GM23338 (cell line): ENCODE results near the gene RABGAP1L. TPM values are rescaled to one million over a fixed set of nuclear protein-coding genes. Genes with fewer than 3 reads are reported as not detected.

ENCODE experiments used
- ATAC-seq: fragments of 200-7000 bp; cut with Tn5 transposase; 3 replicates; pipeline ENCODE4 v1.9.1; 2020
- DNase-seq: peaks from one replicate; pipeline ENCODE4 v3.0.0-alpha.2; 2015; ENCODE audit warnings: low spot score
- H2AFZ ChIP-seq: fragments of 200-600 bp; sonication (generic); 2 replicates; pipeline ENCODE4 v1.8.0; 2016; ENCODE audit warnings: antibody characterized with exemption, mild to moderate bottlenecking, moderate library complexity
- H3F3A ChIP-seq: fragments of 200-600 bp; sonication (generic); replicated peaks from 2 replicates; pipeline ENCODE4 v1.8.0; 2017; ENCODE audit warnings: antibody characterized with exemption, mixed run types, low read depth
- H3K27ac ChIP-seq: fragments of 200-600 bp; sonication (generic); 2 replicates; pipeline ENCODE4 v1.6.1; 2016; ENCODE audit warnings: low read depth
- H3K27me3 ChIP-seq: fragments of 200-600 bp; sonication (generic); 2 replicates; pipeline ENCODE4 v1.8.0; 2016; ENCODE audit warnings: mild to moderate bottlenecking, mixed run types, moderate library complexity; ENCODE audit not compliant: insufficient read depth
- H3K36me3 ChIP-seq: fragments of 200-600 bp; sonication (generic); 2 replicates; pipeline ENCODE4 v1.8.0; 2016; ENCODE audit warnings: mild to moderate bottlenecking; ENCODE audit not compliant: insufficient read depth
- H3K4me1 ChIP-seq: fragments of 200-600 bp; sonication (generic); 2 replicates; pipeline ENCODE4 v1.8.0; 2016; ENCODE audit warnings: mild to moderate bottlenecking, moderate library complexity; ENCODE audit not compliant: insufficient read depth
- H3K4me2 ChIP-seq: fragments of 200-600 bp; sonication (generic); 2 replicates; pipeline ENCODE4 v1.7.1; 2017; ENCODE audit warnings: mixed run types
- H3K4me3 ChIP-seq: fragments of 200-600 bp; sonication (generic); 2 replicates; pipeline ENCODE4 v1.6.1; 2016; ENCODE audit warnings: mixed run types
- H3K79me2 ChIP-seq: fragments of 200-600 bp; sonication (generic); replicated peaks from 2 replicates; pipeline ENCODE4 v1.8.0; 2017; ENCODE audit warnings: mild to moderate bottlenecking; ENCODE audit not compliant: insufficient read depth
- H3K9me2 ChIP-seq: fragments of 200-600 bp; sonication (generic); 2 replicates; pipeline ENCODE4 v1.8.0; 2017; ENCODE audit not compliant: insufficient read depth
- H4K20me1 ChIP-seq: fragments of 200-600 bp; sonication (generic); replicated peaks from 2 replicates; pipeline ENCODE4 v1.8.0; 2017; ENCODE audit warnings: mild to moderate bottlenecking; ENCODE audit not compliant: insufficient read depth
- H3K27ac Mint-ChIP-seq: 2 replicates; pipeline ENCODE4 v1.8.0; 2020; ENCODE audit warnings: inconsistent platforms, mild to moderate bottlenecking, moderate library complexity, mixed read lengths
- H3K27me3 Mint-ChIP-seq: 3 replicates; pipeline ENCODE4 v1.8.0; 2022; ENCODE audit warnings: low read depth, mild to moderate bottlenecking, moderate library complexity, mixed read lengths, inconsistent platforms; ENCODE audit not compliant: insufficient read depth, poor library complexity
- H3K36me3 Mint-ChIP-seq: 3 replicates; pipeline ENCODE4 v1.8.0; 2021; ENCODE audit warnings: low read depth, mild to moderate bottlenecking, inconsistent platforms, moderate library complexity, mixed read lengths
- H3K4me1 Mint-ChIP-seq: 3 replicates; pipeline ENCODE4 v1.8.0; 2020; ENCODE audit warnings: mild to moderate bottlenecking, inconsistent platforms, mixed read lengths
- H3K4me3 Mint-ChIP-seq: 3 replicates; pipeline ENCODE4 v1.8.0; 2021; ENCODE audit warnings: moderate library complexity, mild to moderate bottlenecking, inconsistent platforms, mixed read lengths
- H3K9me3 Mint-ChIP-seq: 3 replicates; pipeline ENCODE4 v1.8.0; 2020; ENCODE audit warnings: moderate library complexity, mild to moderate bottlenecking, inconsistent platforms, mixed read lengths
- CREB1 ChIP-seq: fragments of 250-450 bp; sonication (Bioruptor Pico); IDR thresholded peaks from 2 replicates; pipeline ENCODE4 v1.5.0; 2020; ENCODE audit warnings: low read depth, mild to moderate bottlenecking, moderate library complexity
- EZH2 ChIP-seq: fragments of 200-600 bp; sonication (generic); IDR thresholded peaks from one replicate; pipeline ENCODE4 v1.8.0; 2017; ENCODE audit warnings: antibody characterized with exemption, mild to moderate bottlenecking, low read depth; ENCODE audit not compliant: unreplicated experiment
- EZH2phosphoT487 ChIP-seq: fragments of 200-600 bp; sonication (generic); IDR thresholded peaks from one replicate; pipeline ENCODE4 v1.8.1; 2018; ENCODE audit warnings: antibody characterized with exemption; ENCODE audit not compliant: unreplicated experiment
- JUNB ChIP-seq: IDR thresholded peaks from one replicate; pipeline ENCODE4 v1.6.1; 2016; ENCODE audit warnings: antibody characterized with exemption; ENCODE audit not compliant: unreplicated experiment
- NANOG ChIP-seq: IDR thresholded peaks from 2 replicates; pipeline ENCODE4 v1.6.1; 2016; ENCODE audit warnings: antibody characterized with exemption, borderline replicate concordance
- POLR2AphosphoS5 ChIP-seq: IDR thresholded peaks from 2 replicates; pipeline ENCODE4 v1.6.1; 2016; ENCODE audit warnings: antibody characterized with exemption, low read depth
- REST ChIP-seq: IDR thresholded peaks from one replicate; pipeline ENCODE4 v1.6.1; 2018; ENCODE audit warnings: antibody characterized with exemption; ENCODE audit not compliant: unreplicated experiment
- ZNF114 ChIP-seq: fragments of 250-450 bp; sonication (Bioruptor Pico); IDR thresholded peaks from 2 replicates; pipeline ENCODE4 v1.5.0; 2020; ENCODE audit warnings: mild to moderate bottlenecking, moderate library complexity
- ZNF331 ChIP-seq: fragments of 250-450 bp; sonication (Bioruptor Pico); IDR thresholded peaks from 2 replicates; pipeline ENCODE4 v1.5.0; 2020; ENCODE audit warnings: low read depth, mild to moderate bottlenecking, moderate library complexity
- polyA plus RNA-seq: library from polyadenylated mRNA; unstranded; fragments of >200 nt; fragmentation: Nextera tagmentation; extraction: Ambion mirVana; gene quantifications from 2 replicates; pipeline ENCODE4 v1.2.1, GENCODE V29; 2016
- total RNA-seq: library from RNA; depleted of rRNA; stranded (reverse); fragments of >200 nt; shearing (Covaris generic); gene quantifications from 2 replicates; pipeline ENCODE4 v1.2.3, GENCODE V29; 2014
- TF ChIP-seq, protein P1 (sequence below): IDR thresholded peaks from 2 replicates; pipeline ENCODE4 v1.6.1; 2016; ENCODE audit warnings: antibody characterized with exemption
- TF ChIP-seq, protein P2 (sequence below): fragments of 250-450 bp; sonication (Bioruptor Pico); IDR thresholded peaks from 2 replicates; pipeline ENCODE4 v1.5.0; 2020; ENCODE audit warnings: mild to moderate bottlenecking, moderate library complexity

The RABGAP1L gene
- total and polyA plus RNA-seq, 2 experiments from 2014 or later: 83.2 to 136 TPM

GRCh38 chr1:174734270-174734669 is 575.0 kb downstream of the RABGAP1L start:
- Mint-ChIP-seq H3K27me3 (no peaks in the 10 kb centered on the region), H3K9me3 (peaks cover 7% of the 10 kb centered on the region; the same call in 1 of the 3 replicates), H3K4me3 (no peak overlapping the region), H3K27ac (no peak overlapping the region), H3K36me3 (peaks cover 15% of the 10 kb centered on the region; the same call in 1 of the 3 replicates), H3K4me1 (peaks cover 6% of the 10 kb centered on the region; the same call in 2 of the 3 replicates)
- no peak overlapping the region for H3K27ac ChIP-seq
- H3K27me3 ChIP-seq: no peaks in the 10 kb centered on the region
- no peaks in the 10 kb centered on the region for H3K36me3 ChIP-seq
- H3K79me2 ChIP-seq: no peaks in the 10 kb centered on the region
- H2AFZ ChIP-seq: no peak overlapping the region
- no peak overlapping the region for H3K4me2 ChIP-seq
- no peak for DNase-seq
- no peaks in the 10 kb centered on the region for H3K4me1 ChIP-seq
- no peaks in the 10 kb centered on the region for H3F3A ChIP-seq
- no peak overlapping the region for H3K4me3 ChIP-seq
- TF ChIP-seq, protein P1, sequence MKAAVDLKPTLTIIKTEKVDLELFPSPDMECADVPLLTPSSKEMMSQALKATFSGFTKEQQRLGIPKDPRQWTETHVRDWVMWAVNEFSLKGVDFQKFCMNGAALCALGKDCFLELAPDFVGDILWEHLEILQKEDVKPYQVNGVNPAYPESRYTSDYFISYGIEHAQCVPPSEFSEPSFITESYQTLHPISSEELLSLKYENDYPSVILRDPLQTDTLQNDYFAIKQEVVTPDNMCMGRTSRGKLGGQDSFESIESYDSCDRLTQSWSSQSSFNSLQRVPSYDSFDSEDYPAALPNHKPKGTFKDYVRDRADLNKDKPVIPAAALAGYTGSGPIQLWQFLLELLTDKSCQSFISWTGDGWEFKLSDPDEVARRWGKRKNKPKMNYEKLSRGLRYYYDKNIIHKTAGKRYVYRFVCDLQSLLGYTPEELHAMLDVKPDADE: no peak
- TF ChIP-seq EZH2 (no peak), EZH2phosphoT487 (no peak)
- no peak for ATAC-seq
- no peaks in the 10 kb centered on the region for H4K20me1 ChIP-seq
- H3K9me2 ChIP-seq: peaks cover 7% of the 10 kb centered on the region; the same call in 1 of the 2 replicates

- ATAC-seq (peak; percentile 32; the same call in 2 of the 3 replicates), DNase-seq (peak; percentile 30)
- Histone ChIP-seq H4K20me1 (no peaks in the 10 kb centered on the region), H3F3A (no peaks in the 10 kb centered on the region), H3K4me1 (no peaks in the 10 kb centered on the region), H3K4me2 (no peak overlapping the region), H3K27ac (no peak overlapping the region), H3K9me2 (peaks cover 7% of the 10 kb centered on the region; the same call in 1 of the 2 replicates), H3K36me3 (no peaks in the 10 kb centered on the region), H2AFZ (no peak overlapping the region), H3K79me2 (no peaks in the 10 kb centered on the region), H3K4me3 (no peak overlapping the region), H3K27me3 (no peaks in the 10 kb centered on the region)
- TF ChIP-seq EZH2phosphoT487: no peak
- TF ChIP-seq REST: no peak
- no peak for TF ChIP-seq EZH2
- TF ChIP-seq JUNB: no peak
- no peak for TF ChIP-seq ZNF331
- TF ChIP-seq, protein P2, sequence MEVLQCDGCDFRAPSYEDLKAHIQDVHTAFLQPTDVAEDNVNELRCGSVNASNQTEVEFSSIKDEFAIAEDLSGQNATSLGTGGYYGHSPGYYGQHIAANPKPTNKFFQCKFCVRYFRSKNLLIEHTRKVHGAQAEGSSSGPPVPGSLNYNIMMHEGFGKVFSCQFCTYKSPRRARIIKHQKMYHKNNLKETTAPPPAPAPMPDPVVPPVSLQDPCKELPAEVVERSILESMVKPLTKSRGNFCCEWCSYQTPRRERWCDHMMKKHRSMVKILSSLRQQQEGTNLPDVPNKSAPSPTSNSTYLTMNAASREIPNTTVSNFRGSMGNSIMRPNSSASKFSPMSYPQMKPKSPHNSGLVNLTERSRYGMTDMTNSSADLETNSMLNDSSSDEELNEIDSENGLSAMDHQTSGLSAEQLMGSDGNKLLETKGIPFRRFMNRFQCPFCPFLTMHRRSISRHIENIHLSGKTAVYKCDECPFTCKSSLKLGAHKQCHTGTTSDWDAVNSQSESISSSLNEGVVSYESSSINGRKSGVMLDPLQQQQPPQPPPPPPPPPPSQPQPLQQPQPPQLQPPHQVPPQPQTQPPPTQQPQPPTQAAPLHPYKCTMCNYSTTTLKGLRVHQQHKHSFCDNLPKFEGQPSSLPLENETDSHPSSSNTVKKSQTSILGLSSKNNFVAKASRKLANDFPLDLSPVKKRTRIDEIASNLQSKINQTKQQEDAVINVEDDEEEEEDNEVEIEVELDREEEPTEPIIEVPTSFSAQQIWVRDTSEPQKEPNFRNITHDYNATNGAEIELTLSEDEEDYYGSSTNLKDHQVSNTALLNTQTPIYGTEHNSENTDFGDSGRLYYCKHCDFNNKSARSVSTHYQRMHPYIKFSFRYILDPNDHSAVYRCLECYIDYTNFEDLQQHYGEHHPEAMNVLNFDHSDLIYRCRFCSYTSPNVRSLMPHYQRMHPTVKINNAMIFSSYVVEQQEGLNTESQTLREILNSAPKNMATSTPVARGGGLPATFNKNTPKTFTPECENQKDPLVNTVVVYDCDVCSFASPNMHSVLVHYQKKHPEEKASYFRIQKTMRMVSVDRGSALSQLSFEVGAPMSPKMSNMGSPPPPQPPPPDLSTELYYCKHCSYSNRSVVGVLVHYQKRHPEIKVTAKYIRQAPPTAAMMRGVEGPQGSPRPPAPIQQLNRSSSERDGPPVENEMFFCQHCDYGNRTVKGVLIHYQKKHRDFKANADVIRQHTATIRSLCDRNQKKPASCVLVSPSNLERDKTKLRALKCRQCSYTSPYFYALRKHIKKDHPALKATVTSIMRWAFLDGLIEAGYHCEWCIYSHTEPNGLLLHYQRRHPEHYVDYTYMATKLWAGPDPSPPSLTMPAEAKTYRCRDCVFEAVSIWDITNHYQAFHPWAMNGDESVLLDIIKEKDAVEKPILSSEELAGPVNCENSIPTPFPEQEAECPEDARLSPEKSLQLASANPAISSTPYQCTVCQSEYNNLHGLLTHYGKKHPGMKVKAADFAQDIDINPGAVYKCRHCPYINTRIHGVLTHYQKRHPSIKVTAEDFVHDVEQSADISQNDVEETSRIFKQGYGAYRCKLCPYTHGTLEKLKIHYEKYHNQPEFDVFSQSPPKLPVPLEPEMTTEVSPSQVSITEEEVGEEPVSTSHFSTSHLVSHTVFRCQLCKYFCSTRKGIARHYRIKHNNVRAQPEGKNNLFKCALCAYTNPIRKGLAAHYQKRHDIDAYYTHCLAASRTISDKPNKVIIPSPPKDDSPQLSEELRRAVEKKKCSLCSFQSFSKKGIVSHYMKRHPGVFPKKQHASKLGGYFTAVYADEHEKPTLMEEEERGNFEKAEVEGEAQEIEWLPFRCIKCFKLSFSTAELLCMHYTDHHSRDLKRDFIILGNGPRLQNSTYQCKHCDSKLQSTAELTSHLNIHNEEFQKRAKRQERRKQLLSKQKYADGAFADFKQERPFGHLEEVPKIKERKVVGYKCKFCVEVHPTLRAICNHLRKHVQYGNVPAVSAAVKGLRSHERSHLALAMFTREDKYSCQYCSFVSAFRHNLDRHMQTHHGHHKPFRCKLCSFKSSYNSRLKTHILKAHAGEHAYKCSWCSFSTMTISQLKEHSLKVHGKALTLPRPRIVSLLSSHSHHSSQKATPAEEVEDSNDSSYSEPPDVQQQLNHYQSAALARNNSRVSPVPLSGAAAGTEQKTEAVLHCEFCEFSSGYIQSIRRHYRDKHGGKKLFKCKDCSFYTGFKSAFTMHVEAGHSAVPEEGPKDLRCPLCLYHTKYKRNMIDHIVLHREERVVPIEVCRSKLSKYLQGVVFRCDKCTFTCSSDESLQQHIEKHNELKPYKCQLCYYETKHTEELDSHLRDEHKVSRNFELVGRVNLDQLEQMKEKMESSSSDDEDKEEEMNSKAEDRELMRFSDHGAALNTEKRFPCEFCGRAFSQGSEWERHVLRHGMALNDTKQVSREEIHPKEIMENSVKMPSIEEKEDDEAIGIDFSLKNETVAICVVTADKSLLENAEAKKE (CRISPR knock-in tag): no peak
- TF ChIP-seq CREB1 (CRISPR knock-in tag): no peak
- no peak for TF ChIP-seq ZNF114 (CRISPR knock-in tag)
- no peak for TF ChIP-seq POLR2AphosphoS5
- no peak for TF ChIP-seq NANOG
- Mint-ChIP-seq H3K27me3 (no peaks in the 10 kb centered on the region), H3K9me3 (peaks cover 7% of the 10 kb centered on the region; the same call in 1 of the 3 replicates), H3K27ac (no peak overlapping the region), H3K4me1 (peaks cover 6% of the 10 kb centered on the region; the same call in 2 of the 3 replicates), H3K36me3 (peaks cover 15% of the 10 kb centered on the region; the same call in 1 of the 3 replicates), H3K4me3 (no peak overlapping the region)
Observed at GRCh38 chr1:174736831-174737230, 577.5 kb downstream of the RABGAP1L start.
